NT2/D1 (cell line): ENCODE data around the gene KCNAB3.

Experiments
- YY1 ChIP-seq: IDR thresholded peaks from 2 replicates; pipeline ENCODE4 v1.6.1; 2011; ENCODE audit not compliant: insufficient read length, insufficient read depth
- ZNF274 ChIP-seq: IDR thresholded peaks from 2 replicates; pipeline ENCODE4 v1.6.1; 2011; ENCODE audit warnings: mild to moderate bottlenecking, low read depth, low read length

DNA sequence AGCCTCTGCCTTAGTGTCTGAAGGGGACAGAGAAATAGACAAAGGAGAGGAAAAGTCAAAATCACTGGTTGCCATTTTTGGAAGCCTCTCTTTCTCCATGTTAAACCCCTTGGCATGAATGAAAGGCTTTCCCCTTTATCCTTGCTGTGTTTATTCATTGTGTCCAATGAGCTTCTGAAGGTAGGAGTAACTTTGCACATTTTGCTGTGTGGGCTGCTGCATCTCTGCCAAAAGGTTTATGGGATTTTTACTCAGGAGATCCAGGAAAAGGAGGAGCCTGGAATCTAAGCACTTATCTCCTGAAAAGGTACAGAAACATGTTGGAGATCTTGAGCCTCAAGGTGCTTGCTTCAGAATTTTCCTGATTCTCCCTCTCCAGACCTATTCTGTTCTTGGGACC lies 6.2 kb upstream of the KCNAB3 start:
- TF ChIP-seq YY1, result no peak
- no peak for TF ChIP-seq ZNF274
